ENCODE data around the gene ZNF644. TPM values are rescaled to one million over a fixed set of nuclear protein-coding genes. Genes with fewer than 3 reads are reported as not detected.
A peak's percentile ranks its signal among the peaks of the same experiment; 100 is the strongest.

ZNF644 gene
- total RNA-seq, 2 donors from 2014 or later = 58.4 to 76.6 TPM

DNA sequence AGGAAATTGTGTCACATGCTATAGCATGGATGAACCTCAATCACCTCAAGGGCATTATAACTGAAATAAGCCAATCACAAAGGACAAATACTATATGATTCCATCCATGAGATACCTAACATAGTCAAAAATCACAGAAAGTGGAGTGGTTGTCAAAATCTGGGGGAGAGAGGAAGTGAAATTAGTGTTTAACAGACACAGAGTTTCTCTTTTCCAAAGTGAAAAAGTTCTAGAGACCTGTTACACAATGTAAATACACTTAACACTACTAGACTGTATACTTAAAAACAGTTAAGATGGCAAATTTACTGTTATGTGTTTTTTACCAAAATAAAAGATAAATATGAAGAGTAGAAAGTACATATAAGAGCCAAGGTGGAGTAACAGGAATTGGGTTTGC lies 31.8 kb downstream of the ZNF644 start:
- no peaks in the 10 kb centered on the region for H3K27me3 Mint-ChIP-seq
- no peak overlapping the region for H3K4me3 Mint-ChIP-seq
- H3K4me1 Mint-ChIP-seq (ENCODE audit: low read depth in 2 of 2) = peaks cover 73 to 78% of the 10 kb centered on the region in 2 donors
- DNase-seq (ENCODE audit: low spot score) = no peak
- peaks cover 9% of the 10 kb centered on the region for H3K9me3 Mint-ChIP-seq
- H3K36me3 Mint-ChIP-seq = peaks cover 37% of the 10 kb centered on the region
- no peak for ATAC-seq
- H3K27ac Mint-ChIP-seq = peak overlapping the region in 1 of 2 donors; percentile 38

DNA sequence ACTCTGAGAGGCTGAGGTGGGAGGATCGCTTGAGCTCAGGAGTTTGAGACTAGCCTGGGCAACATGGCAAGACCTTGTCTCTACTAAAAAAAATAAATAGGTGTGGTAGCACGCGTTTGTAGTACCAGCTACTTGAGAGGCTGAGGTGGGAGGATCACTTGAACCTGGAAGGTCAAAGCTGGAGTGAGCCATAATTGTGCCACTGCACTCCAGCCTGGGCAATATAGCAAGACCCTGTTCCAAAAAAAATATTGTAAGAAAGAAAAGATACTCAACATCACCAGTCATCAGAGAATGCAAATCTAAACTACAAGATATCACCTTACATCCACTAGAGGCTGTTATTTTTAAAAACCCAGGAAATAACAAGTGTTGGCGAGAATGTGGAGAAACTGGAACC lies 32.5 kb downstream of the ZNF644 start:
- H3K9me3 Mint-ChIP-seq = peaks cover 9% of the 10 kb centered on the region
- no peak overlapping the region for H3K4me3 Mint-ChIP-seq
- no peaks in the 10 kb centered on the region for H3K27me3 Mint-ChIP-seq
- no peak overlapping the region for H3K27ac Mint-ChIP-seq
- no peak for ATAC-seq
- DNase-seq (ENCODE audit: low spot score) = no peak
- H3K36me3 Mint-ChIP-seq = peaks cover 32% of the 10 kb centered on the region
- H3K4me1 Mint-ChIP-seq (ENCODE audit: low read depth in 2 of 2) = peaks cover 66 to 71% of the 10 kb centered on the region in 2 donors

DNA sequence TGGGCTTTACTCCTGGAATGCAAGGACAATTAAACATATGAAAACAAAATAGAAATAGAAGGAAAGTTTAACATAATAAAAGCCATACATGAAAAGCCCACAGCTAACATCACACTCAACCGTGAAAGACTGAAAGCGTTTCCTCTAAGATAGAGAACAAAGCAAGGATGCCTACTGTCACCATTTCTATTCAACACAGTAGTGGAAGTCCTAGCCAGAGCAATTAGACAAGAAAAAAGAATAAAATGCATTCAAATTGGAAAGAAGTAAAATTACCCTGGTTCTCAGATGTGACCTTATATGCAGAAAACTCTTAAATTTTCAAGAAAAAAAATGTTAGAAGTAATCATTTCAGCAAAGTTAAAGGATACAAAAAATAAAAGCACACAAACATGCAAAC lies 34.0 kb downstream of the ZNF644 start:
- Mint-ChIP-seq H3K4me1 (ENCODE audit: low read depth in 2 of 2) (peaks cover 65 to 76% of the 10 kb centered on the region in 2 donors), H3K9me3 (peaks cover 9% of the 10 kb centered on the region), H3K27me3 (no peaks in the 10 kb centered on the region), H3K27ac (no peak overlapping the region), H3K36me3 (peaks cover 32% of the 10 kb centered on the region), H3K4me3 (no peak overlapping the region)
- DNase-seq (ENCODE audit: low spot score) (no peak), ATAC-seq (no peak)

DNA sequence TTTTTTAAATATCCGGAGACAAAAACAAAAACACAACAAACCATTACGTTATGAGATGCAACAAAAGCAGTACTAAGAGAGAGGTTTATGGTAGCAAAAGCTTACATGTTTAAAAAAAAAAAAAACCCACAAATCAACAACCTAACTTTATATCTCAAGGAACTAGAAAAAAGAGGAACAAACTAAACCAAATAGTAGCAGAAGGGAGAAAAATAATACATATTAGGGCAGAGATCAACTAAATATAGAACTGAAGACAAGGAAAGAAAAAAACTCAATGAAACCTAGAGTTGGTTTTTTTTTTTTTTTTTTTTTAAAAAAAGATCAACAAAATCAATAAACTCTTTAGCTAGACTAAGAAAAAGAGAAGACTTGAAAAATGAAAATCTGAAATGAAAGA lies 34.9 kb downstream of the ZNF644 start:
- H3K27me3 Mint-ChIP-seq = no peaks in the 10 kb centered on the region
- DNase-seq (ENCODE audit: low spot score) (no peak), ATAC-seq (no peak)
- H3K4me3 Mint-ChIP-seq = no peak overlapping the region
- H3K27ac Mint-ChIP-seq = no peak overlapping the region
- H3K4me1 Mint-ChIP-seq (ENCODE audit: low read depth in 2 of 2) = peaks cover 67 to 77% of the 10 kb centered on the region in 2 donors
- H3K36me3 Mint-ChIP-seq = peaks cover 32% of the 10 kb centered on the region
- H3K9me3 Mint-ChIP-seq = peaks cover 9% of the 10 kb centered on the region

GRCh38 chr1:90977522-90977921 lies 44.3 kb downstream of the ZNF644 start:
- Mint-ChIP-seq H3K4me3 (no peak overlapping the region), H3K36me3 (peaks cover 6% of the 10 kb centered on the region), H3K4me1 (ENCODE audit: low read depth in 2 of 2) (peaks cover 29 to 34% of the 10 kb centered on the region in 2 donors), H3K9me3 (no peaks in the 10 kb centered on the region), H3K27ac (no peak overlapping the region), H3K27me3 (no peaks in the 10 kb centered on the region)
- DNase-seq (ENCODE audit: low spot score) = no peak
- no peak for ATAC-seq

- H3K4me3 Mint-ChIP-seq = no peak overlapping the region
- H3K27me3 Mint-ChIP-seq = no peaks in the 10 kb centered on the region
- ATAC-seq = peak in 1 of 2 donors; percentile 61
- no peaks in the 10 kb centered on the region for H3K36me3 Mint-ChIP-seq
- no peak for DNase-seq (ENCODE audit: low spot score)
- H3K4me1 Mint-ChIP-seq (ENCODE audit: low read depth in 2 of 2) = peaks cover 31 to 44% of the 10 kb centered on the region in 2 donors
- no peaks in the 10 kb centered on the region for H3K9me3 Mint-ChIP-seq
- peak overlapping the region; percentile 6 to 24 for H3K27ac Mint-ChIP-seq
Observed at GRCh38 chr1:90973897-90974798, 47.7 kb downstream of the ZNF644 start.

DNA sequence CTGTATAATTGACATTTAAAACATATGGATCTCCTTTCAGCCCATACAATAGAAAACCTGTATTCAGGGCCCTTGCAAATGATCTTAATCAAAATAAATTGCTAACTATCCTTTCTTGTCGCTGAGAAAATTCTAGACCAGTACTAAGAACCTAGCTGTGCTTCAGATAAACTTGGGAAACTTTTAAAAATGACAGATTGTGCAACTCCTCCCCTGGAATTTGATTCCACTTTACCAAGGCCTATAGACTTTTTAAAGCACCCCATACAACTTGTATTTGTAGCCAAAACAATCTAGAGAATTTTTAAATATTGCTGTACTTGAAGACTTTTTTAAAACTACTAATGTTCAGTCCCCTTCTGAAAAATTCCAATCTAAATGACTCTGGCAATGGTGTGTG lies 51.6 kb downstream of the ZNF644 start:
- Mint-ChIP-seq H3K36me3 (no peaks in the 10 kb centered on the region), H3K4me1 (ENCODE audit: low read depth in 2 of 2) (peaks cover 33 to 49% of the 10 kb centered on the region in 2 donors), H3K9me3 (no peaks in the 10 kb centered on the region), H3K27me3 (no peaks in the 10 kb centered on the region), H3K27ac (no peak overlapping the region), H3K4me3 (no peak overlapping the region)
- no peak for ATAC-seq
- no peak for DNase-seq (ENCODE audit: low spot score)

DNA sequence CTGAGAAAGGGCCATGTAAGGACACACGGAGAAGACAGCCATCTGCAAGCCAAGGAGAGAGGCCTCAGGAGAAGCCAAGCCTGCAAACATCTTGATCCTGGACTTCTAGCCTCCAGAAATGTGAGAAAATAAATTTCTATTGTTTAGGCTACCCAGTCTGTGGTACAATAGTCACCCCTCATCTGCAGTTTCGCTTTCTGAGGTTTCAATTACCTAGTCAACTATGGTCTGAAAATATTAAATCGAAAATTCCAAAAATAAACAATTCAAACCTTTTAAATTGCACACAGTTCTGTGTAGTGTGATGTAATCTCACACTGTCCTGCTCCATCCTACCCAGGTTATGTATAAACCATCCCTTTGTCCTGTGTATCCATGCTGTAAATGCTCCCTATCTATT lies 52.6 kb downstream of the ZNF644 start:
- H3K36me3 Mint-ChIP-seq = no peaks in the 10 kb centered on the region

DNA sequence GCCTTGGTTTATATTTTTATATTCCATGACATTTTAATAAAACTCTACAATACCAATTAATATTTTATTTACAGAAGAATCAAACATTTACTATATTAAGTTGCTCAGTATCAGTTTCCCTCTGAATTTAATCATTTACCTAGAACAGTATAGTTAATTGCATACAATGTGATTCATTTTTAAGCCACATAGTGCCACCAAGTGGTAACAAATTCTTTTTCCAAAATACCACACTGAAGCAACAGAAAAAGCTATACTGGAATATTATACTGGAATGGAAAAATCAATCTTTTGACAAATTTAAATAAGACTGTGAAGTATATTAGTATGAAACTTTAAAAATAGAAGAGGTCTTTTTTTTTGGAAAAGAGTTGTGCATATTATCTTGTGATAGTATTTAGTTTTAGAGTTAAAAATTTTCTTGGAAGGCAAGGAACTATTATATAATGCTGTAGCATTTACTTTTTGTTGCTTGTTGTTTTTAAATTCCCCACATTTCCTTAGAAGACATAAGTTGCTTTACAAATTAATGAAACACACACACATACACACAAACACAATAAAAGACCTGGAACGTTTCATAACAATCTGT lies 57.3 kb downstream of the ZNF644 start:
- DNase-seq (ENCODE audit: low spot score) (no peak), ATAC-seq (no peak)
- H3K4me1 Mint-ChIP-seq (ENCODE audit: low read depth in 2 of 2) = peaks cover 37 to 44% of the 10 kb centered on the region in 2 donors
- no peaks in the 10 kb centered on the region for H3K27me3 Mint-ChIP-seq
- peak overlapping the region in 1 of 2 donors; percentile 30 for H3K27ac Mint-ChIP-seq
- H3K9me3 Mint-ChIP-seq = no peaks in the 10 kb centered on the region
- H3K4me3 Mint-ChIP-seq = no peak overlapping the region
- H3K36me3 Mint-ChIP-seq = no peaks in the 10 kb centered on the region

More for the DNA sequence above, 52.6 kb downstream of the ZNF644 start:
- Mint-ChIP-seq H3K27ac (no peak overlapping the region), H3K4me3 (no peak overlapping the region), H3K4me1 (ENCODE audit: low read depth in 2 of 2) (peaks cover 26 to 40% of the 10 kb centered on the region in 2 donors), H3K9me3 (no peaks in the 10 kb centered on the region), H3K27me3 (no peaks in the 10 kb centered on the region)
- no peak for ATAC-seq
- no peak for DNase-seq (ENCODE audit: low spot score)

- no peaks in the 10 kb centered on the region for H3K27me3 Mint-ChIP-seq
- DNase-seq (ENCODE audit: low spot score) (no peak), ATAC-seq (no peak)
- no peak overlapping the region for H3K4me3 Mint-ChIP-seq
- no peaks in the 10 kb centered on the region for H3K9me3 Mint-ChIP-seq
- H3K4me1 Mint-ChIP-seq (ENCODE audit: low read depth in 2 of 2) = peaks cover 34 to 39% of the 10 kb centered on the region in 2 donors
- H3K27ac Mint-ChIP-seq = no peak overlapping the region
- no peaks in the 10 kb centered on the region for H3K36me3 Mint-ChIP-seq
Observed at GRCh38 chr1:90963651-90964050, 58.2 kb downstream of the ZNF644 start.

GRCh38 chr1:90963236-90963635 lies 58.6 kb downstream of the ZNF644 start:
- no peak for ATAC-seq
- Mint-ChIP-seq H3K4me1 (ENCODE audit: low read depth in 2 of 2) (peaks cover 38 to 42% of the 10 kb centered on the region in 2 donors), H3K36me3 (no peaks in the 10 kb centered on the region), H3K4me3 (no peak overlapping the region), H3K27ac (no peak overlapping the region), H3K9me3 (no peaks in the 10 kb centered on the region), H3K27me3 (no peaks in the 10 kb centered on the region)
- DNase-seq (ENCODE audit: low spot score) = no peak

DNA sequence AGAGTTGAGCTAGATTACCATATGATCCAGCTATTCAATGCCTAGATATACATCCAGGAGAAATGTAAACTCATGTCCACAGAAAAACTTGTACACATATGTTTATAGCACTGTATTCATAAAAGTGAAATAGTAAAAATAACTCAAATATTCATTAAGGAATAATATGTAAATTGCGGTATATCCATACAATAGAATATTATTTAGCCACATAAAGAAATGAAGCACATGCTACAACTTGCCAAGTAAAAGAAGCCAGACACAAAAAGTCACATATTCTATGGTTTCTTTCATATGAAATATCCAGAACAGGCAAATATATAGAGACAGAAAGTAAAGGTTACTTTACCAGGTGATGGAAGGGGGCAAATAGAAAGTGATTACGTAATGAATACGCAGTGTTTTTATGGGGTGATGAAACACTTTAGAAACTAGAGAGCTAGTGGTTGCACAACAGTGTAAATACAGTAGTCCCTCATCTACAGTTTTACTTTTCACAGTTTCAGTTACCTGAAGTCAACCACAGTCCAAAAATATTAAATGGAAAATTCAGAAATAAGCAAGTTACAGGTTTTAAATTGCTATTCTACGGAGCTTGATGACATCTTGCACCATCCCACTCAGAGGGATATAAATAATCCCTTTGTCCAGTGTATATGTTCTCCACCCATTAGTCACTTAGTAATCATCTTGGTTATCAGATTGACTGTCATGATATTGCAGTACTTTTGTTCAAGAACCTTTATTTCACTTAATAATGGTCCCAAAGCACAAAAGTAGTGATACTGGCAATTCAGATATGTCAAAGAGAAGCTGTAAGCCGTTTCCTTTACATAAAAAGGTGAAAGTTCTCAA lies 62.3 kb downstream of the ZNF644 start:
- Mint-ChIP-seq H3K36me3 (peaks cover 15% of the 10 kb centered on the region), H3K4me1 (ENCODE audit: low read depth in 2 of 2) (peaks cover 57 to 67% of the 10 kb centered on the region in 2 donors)
- peak in 1 of 2 donors; percentile 71 for ATAC-seq

GRCh38 chr1:90957497-90957896 lies 64.3 kb downstream of the ZNF644 start:
- no peak overlapping the region for H3K27ac Mint-ChIP-seq
- no peaks in the 10 kb centered on the region for H3K9me3 Mint-ChIP-seq

More for the DNA sequence above, 62.3 kb downstream of the ZNF644 start:
- Mint-ChIP-seq H3K27me3 (no peaks in the 10 kb centered on the region), H3K27ac (no peak overlapping the region), H3K4me3 (no peak overlapping the region), H3K9me3 (no peaks in the 10 kb centered on the region)
- no peak for DNase-seq (ENCODE audit: low spot score)

More at GRCh38 chr1:90957497-90957896, 64.3 kb downstream of the ZNF644 start:
- Mint-ChIP-seq H3K4me1 (ENCODE audit: low read depth in 2 of 2) (peaks cover 54 to 58% of the 10 kb centered on the region in 2 donors), H3K27me3 (no peaks in the 10 kb centered on the region), H3K36me3 (peaks cover 15% of the 10 kb centered on the region), H3K4me3 (no peak overlapping the region)
- DNase-seq (ENCODE audit: low spot score) = no peak
- ATAC-seq = no peak
